GM11168 (cell line): Measurements from ENCODE around the gene PRR36.
"Not testable (repeated sequence)": the region's sequence is repeated elsewhere in the genome, so short reads cannot be mapped to it uniquely, and the experiment has no call there.

Experiments
- in situ Hi-C: fragments of 300-500 bp; cut with MboI; formaldehyde crosslinking; loops from one replicate; pipeline ENCODE4 v1.12.0; 2022; ENCODE audit warnings: low sequenced_read_pairs; ENCODE audit not compliant: unreplicated experiment

Gene PRR36

DNA sequence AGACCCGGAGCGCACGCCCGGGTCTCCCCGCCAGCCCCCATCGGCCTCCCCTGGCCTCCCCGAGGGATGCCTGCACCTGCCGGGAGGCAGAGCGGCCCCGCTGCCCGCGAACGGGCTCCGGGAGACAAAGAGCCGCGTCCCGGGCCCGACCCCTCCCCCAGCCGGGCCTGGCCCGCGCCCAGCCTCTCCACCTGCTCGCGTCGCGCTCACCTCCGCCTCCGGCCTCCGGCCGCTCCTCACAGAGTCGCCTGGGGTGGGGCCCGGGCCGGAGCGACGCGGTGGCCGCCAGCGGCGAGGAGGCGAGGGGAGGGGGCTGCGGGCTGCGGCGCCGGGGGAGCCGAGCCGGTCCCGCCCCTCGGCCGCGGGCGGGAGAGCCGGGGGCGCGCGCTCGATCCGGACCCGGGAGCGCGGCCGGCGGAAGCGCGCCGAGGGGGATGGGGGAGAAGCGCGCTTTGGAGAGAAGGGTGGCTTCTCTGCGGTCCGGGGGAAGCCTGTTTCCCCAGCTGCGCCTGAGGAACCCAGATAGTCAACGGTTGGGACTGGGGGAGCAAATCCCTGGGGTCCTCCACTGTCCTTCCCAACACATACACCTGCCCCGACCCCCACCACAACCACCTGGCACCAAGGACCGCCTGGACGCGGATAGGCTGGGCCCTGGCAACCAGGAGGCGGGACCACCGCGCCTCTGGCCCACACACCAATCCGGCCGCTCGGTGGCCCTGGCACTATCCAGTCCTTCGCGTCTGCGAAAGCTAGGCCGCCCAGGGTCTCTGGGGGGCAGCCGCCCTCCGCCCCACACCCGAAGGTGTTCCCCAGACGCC, at the start of gene PRR36:
Gene PRR36 (minus strand): TSS at position 315 of the 821 bp plus-strand sequence. CDS start 701 bp downstream, outside the sequence.
- in situ Hi-C loops: no loop called here

DNA sequence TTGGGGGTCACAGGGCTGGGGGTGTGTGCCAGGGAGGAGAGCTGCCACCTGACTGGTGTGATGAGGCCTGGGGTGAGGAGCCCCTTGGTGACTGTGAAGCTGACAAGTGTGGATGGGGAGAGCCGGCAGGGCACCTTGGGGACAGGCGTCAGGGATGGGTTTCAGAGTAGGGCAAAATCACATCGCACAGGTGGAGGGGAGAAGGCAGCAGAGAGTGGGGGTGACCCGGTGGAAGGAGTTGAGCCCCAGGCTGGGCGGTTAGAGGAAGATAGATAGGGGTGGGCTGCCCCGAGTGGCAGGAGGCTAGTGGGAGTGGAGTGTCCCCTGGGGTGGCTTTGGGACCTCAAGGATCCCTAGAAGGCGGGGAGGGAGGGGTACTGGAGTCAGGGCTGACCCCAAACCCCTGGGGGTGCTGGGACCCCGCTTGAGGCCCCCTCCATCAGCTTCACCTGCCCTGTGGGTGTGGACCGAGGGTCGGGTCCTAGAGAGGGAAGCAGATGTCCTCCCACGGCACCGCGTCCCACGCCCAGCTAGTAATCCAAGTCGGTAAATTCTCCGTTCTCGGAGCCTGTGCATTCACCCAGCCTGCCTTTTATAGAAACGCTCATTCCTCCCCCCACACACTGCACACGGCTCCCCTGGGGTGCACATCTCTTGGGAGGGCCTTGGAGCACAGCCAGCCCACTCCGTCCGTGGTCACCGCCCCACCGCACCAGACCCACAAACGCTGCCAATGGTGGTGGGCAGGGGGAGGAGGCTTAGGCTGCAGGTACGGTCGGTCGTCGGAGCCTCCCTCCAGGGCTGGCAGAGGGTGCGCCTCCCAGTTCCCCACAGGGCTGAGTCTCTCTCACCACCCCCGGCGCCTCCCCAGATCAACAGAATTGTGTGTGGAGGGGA, 49.4 kb upstream of the PRR36 start:
- in situ Hi-C loops: no loop called here

DNA sequence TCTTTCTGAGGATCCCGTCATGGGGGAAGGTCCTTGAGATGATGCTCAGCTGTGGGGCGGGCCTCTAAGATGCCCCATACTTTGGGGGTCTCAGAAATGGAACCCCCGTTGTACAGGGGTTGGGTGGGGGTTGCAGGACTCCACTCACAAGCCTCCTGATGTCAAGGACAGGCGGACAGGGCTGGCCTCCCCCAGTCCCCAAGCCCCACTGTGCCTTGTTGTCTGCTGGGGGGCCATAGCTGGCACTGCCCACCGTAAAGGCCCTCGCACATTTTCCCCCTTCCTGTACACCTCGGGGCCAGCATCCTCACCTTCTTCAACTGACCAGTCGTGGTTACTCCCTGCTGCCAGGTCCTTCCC, 48.6 kb upstream of the PRR36 start:
- in situ Hi-C loops: no loop called here

DNA sequence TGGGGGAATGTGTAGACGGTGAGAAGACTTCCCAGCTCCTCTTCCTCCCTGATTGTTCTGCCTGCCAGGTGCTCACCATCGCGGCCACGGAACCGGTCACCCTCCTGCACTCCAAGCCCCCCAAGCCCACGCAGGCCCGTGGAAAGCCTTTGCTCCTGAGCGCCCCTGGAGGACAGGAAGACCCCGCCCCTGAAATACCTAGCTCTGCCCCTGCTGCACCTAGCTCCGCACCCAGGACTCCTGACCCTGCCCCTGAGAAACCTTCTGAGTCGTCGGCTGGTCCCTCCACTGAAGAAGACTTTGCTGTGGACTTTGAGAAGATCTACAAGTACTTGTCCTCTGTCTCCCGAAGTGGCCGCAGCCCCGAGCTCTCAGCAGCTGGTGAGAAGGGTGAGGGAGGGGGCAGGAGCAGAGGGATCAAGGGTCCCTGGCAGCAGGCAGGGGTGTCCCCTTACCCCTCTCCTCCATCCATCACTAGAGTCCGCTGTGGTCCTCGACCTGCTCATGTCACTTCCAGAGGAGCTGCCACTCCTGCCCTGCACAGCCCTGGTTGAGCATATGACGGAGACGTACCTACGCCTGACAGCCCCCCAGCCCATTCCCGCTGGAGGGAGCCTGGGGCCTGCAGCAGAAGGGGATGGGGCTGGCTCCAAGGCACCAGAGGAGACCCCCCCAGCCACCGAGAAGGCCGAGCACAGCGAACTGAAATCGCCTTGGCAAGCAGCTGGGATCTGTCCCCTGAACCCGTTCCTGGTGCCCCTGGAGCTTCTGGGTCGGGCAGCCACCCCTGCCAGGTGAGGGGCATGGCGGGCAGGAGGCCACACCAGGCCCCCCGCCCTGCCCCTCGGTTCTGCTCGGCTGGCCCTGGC, 48.0 kb upstream of the PRR36 start:
- in situ Hi-C loops: no loop called here

DNA sequence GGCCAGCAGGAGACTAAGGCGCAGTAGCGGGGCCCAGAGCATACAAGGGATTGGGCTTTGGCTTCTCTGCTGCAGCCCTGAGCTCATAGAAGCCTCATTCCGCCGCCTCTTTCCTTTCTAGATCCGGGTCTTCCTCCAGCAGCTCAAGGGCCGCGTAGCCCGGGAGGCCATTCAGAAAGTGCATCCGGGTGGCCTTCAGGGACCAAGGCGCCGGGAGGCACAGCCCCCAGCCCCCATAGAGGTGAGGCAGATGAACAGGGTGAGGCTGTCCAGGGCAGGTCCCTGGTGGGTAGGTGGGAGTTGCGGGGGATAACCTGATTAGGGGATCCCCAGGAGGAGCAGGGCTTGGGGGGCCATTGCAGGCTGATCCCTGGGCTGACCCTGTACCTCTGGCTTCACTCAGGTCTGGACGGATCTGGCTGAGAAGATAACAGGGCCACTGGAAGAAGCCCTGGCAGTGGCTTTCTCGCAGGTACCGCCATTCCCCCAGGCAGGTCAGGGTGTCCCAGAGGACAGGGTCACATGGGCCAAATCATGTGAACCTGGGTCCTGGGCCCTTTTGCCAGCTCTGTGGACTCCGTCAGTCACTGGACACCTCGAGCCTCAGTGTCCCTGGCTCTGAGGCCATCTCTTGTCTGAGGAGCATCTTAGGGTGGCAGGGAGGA, 47.2 kb upstream of the PRR36 start:
- in situ Hi-C loops: no loop called here

DNA sequence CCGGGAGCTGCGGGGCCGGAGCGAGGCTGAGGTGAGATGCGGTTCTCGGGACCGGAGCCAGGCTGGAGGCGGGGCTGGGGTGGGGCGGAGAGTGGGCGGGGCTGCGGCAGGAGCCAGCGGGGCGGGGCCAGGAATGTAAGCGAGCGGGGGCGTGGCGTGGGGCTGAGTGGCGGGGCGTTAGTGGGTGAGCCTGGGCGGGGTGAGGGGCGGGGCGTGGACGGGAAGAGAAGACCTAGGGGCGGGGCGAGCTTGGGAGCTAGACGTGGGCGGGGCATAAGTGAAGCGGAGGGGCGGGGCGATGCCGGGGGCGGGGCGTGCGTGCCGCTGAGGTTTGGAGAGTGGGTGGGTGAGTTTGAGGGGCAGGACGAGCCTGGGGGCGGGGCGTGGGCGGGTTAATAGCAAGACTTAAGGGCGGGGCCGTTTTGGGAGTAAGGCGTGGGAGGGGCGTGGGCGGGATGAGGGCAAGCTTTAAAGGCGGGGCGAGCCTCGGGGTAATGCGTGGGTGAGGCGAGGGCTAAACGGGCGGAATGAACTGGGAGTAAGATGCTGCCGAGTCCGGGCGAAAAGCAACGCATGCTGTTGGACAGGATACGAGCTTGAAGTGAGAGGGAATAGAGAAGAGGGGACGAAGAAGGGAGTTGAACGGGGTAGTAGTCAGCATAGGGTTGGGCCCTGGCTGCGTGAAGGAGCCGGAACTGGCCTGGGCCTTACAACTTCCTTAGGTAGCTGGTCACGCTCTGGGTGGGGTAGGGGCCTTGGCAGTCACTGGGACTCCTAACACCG, 46.5 kb upstream of the PRR36 start:
- in situ Hi-C loops: no loop called here

DNA sequence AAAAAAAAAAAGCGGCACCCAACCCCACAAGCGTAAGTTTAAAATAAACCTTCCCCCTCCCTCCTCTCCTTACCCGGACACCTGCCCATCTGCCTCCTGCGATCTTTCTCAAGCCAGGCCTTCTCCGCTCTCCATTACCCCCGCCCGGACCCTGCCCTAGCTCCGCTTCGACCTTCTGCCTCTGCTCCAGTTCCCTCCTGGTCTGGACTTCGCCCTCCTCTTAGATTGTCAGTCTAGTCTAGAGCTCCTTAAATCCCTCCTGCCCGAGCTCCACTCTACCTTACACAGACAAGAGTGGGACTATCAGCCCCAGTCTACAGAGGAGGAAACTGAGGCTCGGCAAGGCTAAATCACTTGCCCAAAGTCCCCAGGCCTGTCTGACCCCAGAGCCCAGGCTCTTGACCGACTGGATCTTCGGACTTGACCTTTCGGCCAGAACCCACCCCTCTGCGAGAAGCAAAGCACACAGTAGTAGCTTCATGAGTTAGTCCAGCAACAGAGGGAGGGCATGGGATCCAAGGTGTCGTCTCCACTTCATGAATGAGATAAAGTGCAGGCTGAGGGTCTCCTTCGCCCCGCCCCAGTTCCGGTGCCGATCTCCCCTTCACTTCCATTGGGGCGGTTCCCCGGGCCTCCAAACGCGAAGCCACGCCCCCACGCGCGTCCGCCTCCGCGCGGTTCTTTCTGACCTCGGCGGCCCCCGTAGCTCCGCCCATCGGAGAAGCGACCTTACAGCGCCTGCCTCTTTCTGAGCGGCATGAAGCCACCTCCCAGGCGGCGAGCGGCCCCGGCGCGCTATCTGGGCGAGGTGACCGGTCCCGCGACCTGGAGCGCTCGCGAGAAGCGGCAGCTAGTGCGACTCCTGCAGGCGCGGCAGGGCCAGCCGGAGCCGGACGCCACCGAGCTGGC, 45.7 kb upstream of the PRR36 start, which contains the start of gene SNAPC2:
Gene SNAPC2 (plus strand): TSS at position 729 of the 909 bp plus-strand sequence. CDS start 29 bp downstream, at position 758.
- in situ Hi-C loops: no loop called here

DNA sequence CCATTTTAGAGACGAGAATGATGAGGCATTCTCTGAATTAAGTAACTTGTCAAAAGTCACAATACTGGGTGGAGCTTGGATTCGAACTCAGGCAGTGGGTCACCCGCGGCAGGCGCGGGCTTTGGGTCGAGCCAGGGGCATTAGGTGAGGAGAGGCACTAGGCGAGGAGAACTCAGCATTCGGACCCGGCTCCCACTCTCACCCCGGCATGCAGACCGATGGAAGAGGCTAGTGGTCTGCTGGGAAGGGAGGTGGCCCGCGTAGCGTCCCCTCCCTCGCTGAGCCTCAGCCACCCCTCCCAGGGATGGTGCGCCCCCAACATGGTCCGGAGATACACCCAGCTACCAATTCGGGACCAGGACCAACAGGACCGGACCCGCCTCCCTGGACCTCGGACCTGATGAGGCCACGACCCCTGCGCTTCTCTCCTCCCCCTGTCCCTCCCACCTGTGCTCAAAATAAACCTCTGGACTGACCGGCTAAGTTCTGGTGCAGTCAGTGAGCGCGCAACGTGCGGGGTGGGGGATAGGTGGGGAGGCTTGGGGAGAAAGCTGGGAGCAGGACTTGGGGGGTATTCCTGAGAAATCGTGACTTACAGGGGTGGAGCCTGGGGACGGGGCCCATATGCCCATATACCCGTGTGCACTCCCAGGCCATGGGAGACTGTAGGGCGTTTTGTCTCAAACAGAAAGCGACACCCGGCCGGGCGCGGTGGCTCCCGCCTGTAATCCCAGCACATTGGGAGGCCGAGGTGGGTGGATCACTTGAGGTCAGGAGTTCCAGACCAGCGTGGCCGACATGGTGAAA, 44.6 kb upstream of the PRR36 start:
- in situ Hi-C loops: no loop called here

DNA sequence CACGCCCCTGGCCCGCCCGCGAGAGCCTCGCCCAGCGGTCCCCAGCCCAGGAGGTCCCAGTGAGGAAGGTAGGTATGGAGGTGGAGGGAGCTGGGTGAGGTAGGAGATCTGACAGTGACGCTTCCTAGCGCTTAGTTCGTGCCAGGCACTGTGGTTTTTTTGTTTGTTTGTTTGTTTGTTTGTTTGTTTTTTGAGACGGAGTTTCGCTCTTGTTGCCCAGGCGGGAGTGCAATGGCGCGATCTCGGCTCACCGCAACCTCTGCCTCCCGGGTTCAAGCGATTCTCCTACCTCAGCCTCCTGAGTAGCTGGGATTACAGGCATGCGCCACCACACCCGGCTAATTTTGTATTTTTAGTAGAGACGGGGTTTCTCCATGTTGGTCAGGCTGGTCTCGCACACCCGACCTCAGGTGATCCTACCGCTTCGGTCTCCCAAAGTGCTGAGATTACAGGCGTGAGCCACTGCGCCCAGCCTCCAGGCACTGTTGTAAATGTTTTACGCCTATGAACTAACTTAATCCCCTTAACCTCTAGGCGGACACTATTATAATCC, 43.9 kb upstream of the PRR36 start:
- in situ Hi-C loops: not testable (repeated sequence)

DNA sequence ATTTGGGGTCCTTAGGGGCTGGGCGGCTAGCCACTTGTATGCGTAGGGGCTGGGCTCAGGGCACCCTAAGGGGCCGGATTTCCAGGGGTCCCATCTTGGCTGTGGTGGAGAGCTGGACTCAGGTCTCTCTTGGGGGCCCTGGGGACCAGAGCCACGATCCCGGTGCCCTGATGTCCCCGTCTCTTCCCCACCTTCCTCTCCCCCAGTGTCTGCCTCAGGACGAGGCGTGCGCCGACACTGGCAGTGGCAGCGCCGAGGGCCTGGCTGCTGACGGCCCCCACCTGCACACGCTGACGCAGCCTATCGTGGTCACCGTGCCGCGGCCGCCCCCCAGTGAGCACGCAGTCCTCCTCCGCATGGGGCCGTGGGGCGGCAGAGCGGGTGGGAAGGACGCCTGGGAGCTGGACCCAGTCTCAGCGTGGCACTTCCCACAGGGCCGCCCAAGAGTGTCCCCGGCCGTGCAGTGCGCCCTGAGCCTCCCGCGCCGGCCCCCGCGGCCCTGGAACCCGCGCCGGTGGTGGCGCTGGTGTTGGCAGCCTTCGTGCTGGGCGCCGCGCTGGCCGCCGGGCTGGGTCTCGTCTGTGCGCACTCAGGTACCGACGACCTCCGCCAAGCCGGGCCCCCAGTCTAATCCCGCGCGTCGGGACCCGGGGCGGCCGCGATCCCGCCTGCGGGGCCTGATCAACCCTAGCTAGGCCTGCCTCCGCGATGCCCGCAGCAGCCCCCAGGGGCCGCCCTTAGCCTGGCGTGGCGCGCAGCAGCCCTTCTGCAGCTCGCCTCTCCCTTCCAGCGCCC, 43.3 kb upstream of the PRR36 start:
- in situ Hi-C loops: no loop called here

DNA sequence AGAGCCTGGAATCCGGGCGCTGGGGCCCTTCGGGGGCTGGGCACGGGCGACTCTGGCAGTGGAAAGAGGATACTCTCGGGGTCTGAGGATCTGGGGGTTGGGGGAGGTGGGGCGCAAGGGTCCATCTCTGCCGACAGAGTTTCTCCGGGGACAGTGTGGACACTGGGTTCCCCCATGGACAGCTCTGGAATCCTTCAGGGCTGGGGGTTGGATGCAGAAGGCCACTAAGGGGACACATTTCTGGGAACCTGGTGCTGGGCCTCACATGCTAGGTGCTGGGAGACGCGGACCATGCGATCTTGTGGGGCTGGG, 42.7 kb upstream of the PRR36 start:
- in situ Hi-C loops: no loop called here

DNA sequence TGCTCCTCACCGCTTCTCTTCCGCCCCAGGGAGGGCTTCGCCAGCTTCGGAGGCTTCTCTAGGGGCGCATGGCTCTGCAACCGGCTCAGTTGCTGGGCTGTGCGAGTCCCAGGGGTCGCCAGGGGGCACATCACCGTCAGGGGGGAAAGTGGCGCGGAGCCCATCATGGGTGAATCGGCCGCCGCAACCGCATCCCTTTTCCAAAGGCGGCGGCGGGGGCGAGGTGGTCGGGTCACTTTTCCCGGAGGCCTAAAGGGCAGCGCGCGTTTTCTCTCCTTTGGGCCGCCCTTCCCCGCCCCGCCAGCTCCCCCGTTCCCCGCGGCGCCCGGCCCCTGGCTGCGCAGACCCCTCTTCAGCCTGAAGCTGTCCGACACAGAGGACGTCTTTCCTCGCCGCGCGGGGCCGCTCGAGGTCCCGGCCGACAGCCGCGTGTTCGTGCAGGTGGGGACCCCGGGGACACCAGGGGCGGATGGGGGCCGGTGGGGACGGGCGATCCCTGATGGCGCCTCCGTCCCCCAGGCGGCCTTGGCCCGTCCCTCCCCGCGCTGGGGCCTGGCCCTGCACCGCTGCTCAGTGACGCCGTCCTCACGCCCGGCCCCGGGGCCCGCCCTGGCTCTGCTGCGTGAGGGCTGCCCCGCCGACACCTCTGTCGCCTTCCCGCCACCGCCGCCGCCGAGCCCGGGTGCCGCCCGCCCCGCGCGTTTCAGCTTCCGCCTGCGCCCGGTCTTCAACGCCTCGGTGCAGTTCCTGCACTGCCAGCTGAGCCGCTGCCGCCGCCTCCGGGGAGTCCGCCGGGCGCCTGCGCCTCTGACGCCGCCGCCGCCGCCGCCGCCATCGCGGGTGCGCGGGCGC, 42.1 kb upstream of the PRR36 start:
- in situ Hi-C loops: no loop called here

DNA sequence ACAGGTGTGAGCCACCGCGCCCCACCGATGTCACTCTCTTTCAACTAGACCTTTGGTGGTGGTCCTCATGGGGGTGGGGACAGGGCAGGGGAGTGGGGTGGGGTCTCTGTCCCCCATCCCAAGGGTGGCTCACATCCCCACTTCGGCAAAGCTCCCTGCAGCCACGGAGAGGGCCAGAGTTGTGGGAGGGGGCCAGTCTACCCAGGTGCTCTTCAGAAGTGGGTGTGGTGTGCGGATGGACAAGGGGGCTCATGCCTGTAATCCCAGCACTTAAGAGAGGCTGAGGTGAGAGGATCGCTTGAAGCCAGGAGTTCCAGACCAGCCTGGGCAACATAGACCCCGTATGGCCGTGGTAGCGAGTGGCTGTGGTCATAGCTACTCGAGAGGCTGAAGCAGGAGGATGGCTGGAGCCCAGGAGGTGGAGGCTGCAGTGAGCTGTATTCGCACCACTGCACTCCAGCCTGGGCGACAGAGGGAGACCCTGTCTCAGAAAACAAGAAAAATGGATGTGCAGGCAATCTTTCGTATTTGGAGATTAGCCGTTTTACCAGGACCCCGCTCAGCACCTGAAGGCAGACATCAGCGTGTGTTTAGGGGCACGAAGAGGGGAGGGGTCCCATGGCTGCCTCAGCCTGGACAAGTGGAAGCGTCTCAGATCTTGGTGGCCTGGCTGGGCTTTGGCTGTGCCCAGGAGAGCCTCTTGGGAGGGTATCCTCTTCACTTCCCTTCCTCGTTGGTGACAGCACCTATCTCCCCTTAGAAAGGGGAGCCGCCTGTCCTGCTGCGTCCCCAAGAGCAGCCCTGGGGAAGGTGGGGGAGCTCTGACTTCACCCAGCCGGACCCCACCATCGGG, 41.3 kb upstream of the PRR36 start:
- in situ Hi-C loops: no loop called here

DNA sequence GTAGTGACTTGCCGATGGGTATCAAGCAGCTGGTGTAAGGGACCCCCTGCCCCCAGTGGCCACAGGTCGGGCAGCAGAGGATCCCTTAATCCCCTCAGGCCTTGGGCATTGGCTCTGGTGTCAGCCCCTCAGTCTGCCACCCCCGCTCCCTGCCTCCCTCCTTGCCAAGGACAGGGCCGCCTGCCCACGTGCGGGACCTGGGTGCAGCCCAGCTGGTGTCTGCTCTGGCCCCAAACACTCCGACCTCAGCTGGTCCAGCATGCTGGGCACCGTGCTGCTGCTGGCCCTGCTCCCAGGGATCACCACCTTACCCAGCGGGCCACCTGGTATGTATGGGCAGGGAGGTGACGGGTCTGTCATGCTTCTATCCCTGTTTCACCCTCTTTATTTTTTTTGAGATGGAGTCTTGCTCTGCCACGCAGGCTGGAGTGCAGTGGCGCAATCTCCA, 40.4 kb upstream of the PRR36 start, which contains the start of gene TGFBR3L:
Gene TGFBR3L (plus strand): TSS at position 233 of the 448 bp plus-strand sequence.
- in situ Hi-C loops: no loop called here
